Fibroblast of skin of right biceps (primary cell): ENCODE measurements around the gene RCOR2.
"Not testable (repeated sequence)": the region's sequence is repeated elsewhere in the genome, so short reads cannot be mapped to it uniquely, and the experiment has no call there.

Experiments used
- DNase-seq: peaks from one replicate; pipeline ENCODE4 v3.0.0-alpha.2; 2013

Gene RCOR2

DNA sequence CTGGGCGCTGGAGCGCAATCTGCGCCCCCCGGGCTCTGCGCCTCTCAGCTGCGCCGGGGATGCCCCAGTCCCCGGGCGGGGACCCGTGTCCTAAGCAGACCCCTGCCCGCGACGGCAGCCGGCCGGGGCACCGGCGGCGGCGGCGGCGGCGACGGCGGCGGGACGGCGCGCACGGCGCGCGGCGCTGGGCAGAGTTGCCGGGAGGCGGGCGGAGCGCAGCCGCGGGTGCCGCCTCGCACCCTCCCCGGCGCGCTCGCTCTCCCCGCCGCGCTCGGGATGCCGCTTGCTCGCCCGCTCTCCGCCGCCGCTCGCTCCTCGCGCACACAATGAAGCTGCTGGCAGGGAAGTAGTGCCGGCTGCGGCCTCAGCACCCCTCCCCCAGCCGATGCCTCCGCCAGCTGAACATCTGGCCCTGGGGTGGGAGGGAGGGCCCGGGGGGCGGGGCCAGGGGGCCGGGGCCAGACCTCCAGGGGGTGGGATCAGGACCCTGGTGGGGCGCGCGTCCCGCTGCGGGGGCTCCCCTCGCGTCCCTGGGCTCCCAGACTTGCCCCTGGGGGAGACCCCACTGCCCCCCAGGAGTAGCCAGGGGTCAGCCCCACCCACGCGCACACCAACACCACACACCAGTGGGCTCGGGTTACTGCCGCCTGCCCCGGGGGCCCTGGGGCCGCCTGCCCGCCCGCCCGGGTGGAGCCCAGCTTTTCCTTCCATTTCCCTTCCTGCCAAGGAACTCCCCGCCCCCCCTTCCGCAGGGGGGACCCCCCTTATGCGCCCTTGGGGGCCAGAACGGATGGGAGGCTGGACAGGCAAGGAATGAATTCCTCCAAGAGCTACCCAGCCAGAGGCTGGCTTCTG is at the start of gene RCOR2:
Gene RCOR2, minus strand, starts transcription at position 328 of the 855 bp plus-strand sequence. CDS start 708 bp downstream, outside the sequence.
- DNase-seq, result peak; percentile 88

DNA sequence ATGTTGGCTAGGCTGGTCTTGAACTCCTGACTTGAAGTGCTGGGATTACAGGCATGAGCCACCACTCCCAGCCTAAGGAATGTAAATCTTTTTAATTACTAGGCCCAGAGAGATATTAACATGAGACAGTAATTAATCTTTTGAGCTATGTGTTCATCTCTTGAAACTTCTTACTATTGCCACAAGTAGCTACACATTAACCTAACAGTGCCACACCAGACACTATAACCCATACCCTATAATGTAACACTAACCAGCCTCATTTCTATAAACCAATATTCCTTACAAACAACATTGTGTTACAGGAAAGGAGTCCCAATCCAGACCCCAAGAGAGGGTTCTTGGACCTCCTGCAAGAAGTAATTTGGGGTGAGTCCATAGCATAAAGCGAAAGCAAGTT is 49.5 kb upstream of the RCOR2 start:
- no peak for DNase-seq

DNA sequence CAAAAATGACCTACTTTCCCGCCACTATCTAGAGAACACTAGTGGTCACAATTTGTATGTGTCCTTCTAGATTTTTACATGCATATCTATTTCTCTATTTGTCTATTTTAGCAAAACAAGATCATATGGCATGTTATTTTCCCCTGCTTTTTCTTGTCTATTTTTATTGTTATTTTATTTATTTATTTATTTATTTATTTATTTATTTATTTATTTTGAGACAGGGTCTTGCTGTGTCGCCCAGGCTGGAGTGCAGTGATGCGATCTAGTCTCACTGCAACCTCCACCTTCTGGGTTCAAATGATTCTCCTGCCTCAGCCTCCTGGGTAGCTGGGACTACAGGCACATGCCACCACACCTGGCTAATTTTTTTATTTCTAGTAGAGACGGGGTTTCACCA is 46.9 kb upstream of the RCOR2 start:
- not testable (repeated sequence) for DNase-seq

DNA sequence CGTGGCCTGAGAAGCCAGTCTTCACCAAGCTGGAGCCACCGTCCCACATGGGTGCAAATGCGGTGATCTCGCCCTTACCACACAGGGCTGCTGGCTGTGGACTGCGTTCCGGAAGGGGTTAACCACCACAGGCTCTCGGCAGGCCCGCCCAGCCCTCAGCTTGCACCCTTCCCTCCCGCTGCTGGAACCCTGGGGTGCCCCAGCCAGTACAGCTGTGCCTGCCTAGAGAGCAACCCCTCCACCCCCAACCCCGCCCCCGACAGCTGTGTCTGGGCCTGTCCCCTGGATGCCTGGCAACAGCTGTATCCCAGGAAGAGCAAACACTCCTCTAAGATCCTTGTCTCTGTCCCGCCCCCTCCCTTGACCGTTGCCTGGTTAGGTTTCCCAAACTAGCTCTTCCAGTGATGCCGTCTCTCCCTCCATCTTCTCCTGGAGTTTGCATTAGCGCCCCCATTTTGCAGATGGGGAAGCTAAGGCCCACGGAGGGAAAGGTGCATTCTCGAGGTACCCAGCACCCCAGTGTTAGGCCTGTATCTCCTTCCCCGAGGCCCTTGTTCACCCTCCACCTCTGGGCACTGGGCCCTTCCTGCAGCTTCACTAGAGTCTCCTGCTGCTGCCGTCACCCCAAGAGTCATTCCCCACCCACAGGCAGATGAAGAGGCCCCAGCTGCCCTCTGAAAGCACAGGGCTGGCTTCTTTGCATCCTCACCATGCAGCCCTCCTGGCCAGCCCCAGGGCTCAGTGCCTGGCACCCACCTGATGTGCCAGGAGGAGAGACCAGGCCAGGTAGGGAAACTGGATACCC is 44.8 kb upstream of the RCOR2 start:
- peak; percentile 25 for DNase-seq

DNA sequence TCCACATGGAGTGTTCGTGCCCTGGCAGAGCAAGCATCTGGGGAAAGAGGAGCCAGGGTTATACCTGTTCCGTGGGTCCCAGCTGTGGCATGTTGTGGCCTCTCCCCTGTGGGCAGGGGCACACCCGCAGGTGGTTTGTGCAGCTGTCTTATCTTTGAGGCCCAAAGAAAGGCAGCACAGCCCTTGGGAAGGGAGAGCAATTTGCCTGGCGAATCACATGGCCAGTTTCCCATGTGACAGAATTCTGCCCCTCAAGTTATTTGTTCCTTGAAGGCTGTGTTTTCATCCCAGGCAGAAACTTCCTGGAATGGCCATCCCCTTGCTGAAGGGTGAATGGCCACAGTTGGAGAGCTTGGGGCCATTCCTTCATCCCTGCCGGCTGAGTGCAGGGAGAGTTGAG is 41.0 kb upstream of the RCOR2 start:
- no peak for DNase-seq

DNA sequence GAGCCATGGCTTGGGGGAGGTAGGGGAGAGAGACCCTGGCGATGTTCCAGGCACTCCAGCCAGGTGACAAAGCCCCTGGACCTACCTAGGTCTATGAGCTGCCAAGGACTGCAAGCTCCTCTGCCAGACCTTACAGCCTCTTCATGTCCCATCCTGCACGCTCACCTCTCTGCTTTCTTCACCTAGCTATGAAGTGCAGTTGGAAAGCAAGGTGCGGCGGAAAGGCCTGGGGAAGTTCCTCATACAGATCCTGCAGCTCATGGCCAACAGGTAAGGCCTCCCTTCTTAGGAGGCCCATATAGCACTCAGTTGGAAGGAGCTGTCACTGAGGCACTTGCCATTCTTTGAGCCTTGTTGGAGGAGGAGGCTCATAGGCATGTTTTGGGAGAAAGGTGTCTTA is 35.6 kb upstream of the RCOR2 start:
- no peak for DNase-seq

DNA sequence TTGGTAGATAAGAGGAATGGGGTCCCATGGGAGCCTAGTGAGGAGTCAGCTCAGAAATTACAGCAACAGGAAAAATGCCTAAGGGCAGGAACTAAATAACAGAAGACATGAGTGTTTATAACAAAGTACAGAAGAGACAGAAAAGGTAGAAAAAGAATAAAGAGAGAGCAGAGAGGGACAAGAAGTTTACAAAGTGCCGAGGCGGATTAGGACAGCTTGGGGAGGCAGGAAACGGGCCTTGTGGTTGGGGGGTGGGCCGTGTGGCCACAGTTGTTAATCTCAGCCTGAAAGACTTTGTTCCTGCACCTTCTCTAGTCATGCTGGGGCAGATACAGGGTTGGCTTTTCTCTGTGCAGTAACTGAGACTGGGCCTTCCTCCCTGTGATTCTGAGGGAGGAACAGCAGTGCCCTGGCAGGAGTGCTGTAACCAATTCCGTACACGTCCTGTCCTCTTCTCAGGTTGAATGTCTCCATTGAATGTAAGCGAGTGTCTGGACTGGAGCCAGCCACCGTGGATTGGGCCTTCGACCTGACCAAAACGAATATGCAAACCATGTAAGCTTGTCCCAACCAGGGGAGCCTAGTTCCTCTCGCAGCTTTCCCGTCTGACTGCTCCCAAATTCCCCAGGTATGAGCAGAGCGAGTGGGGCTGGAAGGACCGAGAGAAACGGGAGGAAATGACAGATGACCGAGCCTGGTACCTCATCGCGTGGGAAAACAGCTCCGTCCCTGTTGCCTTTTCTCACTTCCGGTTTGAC is 35.0 kb upstream of the RCOR2 start:
- DNase-seq, result no peak

DNA sequence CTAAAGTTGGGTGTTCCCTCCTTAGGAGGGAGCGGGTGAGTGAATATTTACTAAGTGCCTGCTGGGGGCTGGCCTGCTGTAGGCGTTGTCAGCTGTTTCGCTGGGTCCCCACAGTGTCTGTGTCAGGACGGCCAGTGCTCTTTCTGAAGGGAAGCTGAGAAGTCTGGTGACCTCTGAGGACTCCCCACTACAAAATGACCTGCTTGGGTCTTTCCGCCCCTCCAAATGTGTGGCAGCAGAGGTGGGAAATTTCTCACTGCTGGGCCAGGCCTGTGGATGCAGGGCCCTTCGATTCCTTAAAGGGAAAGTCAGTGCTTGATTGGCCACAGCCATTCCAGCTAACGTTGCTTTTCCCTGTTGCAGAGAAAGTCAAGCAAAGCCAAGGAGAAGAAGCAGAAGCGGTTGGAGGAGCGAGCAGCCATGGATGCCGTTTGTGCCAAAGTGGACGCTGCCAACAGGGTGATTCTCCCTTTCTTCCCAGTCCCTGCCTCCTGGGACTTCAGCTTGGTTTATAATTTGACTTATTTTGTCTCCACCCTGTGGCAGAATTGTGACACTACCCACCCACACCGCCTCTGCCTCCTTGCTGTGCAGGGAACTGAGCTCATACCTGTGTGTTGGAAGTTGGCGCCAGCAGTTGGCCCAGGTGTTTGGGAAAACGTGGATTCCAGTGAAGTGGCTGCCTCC is 28.7 kb upstream of the RCOR2 start:
- peak; percentile 74 for DNase-seq

DNA sequence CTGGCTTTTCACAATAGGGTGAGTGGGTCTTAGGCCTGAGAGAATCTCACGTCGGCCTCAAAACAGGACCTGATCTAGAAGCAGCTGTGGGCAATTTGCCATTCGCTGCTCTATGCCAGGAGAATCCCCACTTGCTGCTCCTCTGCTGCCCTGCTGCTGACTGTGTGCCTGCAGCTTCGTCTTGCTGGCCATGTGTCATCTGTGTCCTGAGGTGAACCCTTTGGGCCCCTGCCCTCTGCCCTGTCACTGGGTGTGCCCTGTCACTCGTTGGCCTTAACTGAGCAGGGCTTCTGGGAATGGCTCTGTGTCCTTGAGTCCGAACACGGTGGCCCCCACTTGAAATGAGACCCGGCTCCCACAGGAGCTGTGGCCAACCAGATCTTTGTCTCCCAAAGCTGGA is 28.0 kb upstream of the RCOR2 start:
- no peak for DNase-seq

DNA sequence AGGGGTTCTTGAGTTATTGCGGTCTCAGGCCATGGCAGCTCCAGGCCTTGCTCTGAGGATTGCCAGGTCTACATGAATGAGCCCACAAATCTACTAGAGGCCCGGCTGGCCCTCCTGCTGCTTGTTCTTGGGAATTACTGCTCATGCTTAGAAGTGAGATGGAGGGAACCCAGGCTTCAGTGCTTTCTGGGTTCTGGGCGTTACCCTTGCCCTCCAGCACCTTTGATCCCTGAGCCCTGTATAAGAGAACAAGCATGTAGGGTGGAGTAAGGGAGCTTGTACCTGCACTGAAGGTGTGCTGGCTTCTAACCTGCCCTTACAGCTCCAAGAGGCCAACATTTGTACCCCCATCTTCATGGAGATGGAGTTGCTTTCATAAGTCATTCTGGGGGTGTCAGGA is 25.8 kb upstream of the RCOR2 start:
- no peak for DNase-seq

DNA sequence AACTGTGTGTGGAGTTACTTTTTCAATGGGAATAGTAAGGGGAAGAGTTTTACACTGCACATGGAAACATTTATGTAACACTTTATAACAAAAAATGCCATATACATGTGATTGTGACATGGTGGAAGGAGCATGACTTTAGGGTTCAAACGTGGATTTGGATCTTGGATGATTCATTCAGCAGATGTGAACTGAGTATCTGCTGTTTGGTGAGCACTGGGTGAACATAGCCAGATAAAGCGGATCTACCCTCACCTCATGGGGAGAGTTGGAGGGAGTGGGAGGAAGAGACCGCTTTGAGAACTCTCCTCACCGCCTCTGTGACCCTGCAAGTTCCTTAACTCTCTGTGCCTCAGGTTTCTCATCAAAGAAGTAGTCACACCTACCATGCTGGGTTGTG is 24.9 kb upstream of the RCOR2 start:
- no peak for DNase-seq

DNA sequence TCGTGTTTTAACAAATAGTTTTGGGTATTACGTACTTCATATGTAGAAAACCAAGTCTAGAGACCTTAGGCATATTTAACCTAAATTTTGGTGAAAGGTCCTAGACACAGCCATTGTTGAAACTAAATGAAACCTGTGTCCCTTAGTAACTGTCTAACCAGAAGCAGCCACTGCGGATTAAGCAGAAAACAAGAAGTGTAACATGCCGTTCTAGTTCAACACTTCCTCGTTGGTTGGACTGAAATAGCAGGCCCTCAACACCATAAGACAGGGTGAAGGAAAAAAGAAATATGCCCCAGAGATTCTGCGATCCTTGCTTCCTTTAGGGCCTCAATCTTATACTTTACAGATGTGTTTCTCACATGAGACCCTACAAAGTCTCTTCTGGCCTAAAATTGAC is 23.8 kb upstream of the RCOR2 start:
- no peak for DNase-seq

DNA sequence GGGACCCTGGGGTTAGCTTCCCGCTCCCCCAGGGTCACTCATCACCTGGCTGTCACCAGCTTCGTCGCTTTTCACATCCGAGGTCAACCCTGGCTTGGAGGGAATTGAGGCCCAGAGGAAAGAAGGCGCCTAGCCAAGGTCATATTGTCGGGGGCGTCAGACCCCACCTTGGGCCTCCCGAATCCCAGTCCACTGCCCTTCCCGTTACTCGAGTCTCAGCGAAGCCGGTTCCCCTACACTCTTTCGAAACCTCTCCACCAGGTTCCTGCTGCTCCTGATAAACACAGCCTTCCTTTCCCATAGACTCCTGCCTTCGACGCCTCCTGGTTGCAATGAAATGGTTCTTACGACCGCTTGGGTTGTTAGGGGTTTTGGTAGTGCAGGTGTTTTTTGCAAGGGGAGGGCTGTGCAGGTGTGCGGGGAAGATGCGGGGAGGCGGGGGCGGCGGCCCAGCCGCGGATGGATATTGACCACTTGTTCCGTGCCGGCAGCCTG is 22.5 kb upstream of the RCOR2 start:
- DNase-seq, result no peak

DNA sequence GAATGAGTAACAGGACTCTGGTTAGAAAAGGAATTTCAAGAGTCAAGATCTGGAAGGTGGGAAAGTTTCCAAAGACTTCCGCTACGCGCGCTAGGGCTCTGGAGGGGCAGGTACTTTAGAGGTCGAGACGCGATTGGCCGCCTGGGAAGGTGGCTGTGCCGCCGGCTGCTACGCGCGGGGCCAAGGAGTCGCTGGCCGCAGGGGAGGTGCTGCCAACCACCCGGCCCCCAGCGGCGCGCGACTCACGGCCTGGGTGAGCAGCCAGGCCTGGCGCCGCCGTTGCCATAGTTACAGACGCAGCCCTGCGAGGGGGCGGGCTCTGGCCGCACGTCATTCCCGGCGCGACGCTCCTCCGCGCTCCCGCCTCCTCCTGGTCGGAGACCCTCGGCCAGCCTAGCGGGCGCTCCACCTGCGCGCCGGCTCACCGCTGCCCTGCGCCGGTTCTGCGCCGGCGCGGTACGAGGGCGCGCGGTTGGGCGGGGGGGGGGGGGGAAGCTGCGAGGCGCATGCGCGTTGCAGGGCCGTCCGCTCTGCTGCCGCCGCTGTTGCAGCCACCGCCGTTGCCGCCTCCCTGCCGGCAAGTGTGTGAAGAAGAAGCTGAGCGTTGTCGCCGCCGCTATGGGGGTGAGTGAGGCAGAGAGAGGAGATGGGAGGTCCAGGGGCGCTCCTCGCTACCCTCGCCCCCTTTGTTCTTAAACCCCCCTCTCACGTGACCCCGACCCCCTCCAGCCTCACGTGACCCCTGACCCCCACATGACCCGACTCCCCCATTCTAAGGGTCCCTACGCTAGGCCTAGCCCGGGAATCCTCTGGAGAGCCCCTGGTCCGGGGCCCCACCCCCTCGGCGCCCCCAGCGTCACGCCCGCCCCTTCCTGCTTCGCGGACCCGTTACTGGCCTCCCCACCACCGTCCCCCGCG is 21.8 kb upstream of the RCOR2 start, which contains the start of gene NAA40:
Gene NAA40, plus strand, starts transcription at position 524 of the 918 bp plus-strand sequence. Its CDS starts 95 bp downstream, at position 619.
- peak; percentile 96 for DNase-seq

DNA sequence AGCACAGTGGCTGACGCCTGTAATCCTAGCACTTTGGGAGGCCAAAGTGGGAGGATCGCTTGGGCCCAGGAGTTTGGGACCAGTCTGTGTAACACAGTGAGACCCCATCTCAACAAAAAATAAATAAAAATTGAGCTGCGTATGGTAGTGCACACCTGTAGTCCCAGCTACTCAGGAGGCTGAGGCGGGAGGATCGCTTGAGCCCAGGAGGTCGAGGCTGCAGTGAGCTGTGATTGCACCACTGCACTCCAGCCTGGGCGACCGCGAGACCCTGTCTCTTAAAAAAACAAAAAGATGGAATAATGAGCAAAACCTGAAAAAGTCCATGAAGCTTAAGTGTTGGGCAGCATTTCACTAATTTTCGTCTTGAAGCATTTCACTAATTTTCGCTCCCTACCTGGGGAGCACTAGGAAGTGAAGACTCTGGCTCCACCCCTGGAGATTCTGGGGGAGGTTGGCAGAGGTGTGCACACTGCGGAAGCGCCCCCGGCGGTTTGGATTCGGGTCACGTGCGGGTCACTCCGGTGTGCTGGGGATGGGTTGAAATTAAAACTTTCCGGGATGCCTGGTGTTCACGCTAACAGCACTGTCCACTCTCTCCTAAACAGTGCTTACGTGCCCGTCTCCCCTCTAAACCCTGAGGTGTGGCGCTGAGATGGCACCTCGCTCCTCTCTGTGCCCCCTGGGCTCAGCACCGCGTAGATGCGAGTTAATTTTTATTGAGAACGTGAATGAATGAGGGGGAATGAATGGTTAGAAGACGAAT is 20.9 kb upstream of the RCOR2 start:
- no peak for DNase-seq

DNA sequence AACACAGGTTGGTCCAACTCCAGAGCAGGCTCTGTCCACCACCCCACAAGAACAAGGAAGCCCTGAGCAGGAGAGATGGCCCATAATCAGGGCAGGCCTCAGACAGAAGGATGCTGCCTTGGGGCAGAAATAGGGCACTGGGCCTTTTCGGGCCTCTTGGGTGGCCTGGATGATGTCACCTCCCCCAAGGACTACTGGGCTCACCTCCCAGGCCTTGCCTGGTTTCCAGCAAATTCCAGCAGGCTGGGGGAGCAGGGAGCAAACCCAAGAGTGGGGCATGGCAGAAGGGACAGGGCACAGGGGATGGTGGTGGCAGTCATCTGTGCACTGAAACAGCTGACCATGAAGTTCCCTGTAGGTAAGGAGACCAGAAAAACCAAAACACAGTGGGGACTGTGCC is 16.5 kb upstream of the RCOR2 start:
- no peak for DNase-seq

DNA sequence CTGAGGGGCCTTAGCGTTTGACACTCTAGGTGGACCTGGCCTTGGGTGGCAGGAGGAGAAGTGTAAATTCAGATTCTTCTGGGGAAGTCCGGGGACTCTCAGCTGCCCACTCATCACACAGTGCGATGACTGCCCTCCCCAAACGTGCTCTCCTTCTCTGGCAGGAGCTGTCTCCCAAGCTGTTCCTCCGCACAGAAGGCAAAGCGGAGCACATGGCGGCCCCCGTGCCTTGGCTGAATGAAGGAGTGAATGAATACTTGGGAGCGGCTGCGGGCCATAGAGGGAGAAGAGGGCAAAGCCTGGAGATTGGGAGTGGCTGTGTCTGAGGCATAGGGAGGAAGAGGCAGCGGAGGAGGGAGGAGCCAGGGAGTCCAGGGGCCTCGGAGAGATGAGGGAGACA is 14.9 kb upstream of the RCOR2 start:
- DNase-seq, result no peak

DNA sequence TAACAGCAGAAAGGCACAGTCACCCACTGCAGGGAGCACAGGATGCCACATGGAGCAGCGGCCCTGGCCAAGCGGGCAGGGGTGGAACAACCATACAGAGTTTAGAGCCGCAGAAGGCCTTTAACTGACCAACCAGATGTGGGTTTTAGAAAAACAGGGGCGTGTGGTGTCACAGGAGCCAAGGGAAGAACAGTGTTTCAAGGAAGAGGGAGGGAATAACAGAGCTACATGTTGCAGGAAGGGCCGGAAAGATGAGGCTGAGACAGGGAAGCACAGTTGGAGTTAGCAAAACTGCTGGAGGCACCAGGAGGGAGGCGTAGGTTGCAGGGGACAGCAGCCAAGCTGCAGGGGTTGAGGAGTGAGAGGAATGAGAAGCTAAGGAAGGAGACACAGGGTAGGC is 14.1 kb upstream of the RCOR2 start:
- no peak for DNase-seq

DNA sequence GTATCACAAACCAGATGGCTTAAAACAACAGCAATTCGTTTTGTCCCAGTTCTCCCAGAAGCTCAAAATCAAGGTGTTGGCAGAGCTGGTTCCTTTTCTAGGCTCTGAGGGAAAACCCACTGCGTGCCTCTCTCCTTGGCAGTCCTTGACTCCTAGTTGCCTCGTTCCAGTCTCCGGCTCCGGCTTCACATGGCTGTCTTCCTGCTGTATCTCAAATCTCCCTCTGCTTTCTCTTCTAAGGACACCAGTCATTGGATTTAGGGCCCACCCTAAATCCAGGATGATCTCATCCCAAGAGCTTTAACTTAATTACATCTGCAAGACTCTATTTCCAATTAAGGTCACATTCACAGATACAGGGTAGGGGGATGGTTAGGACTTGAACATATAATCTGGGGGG is 12.7 kb upstream of the RCOR2 start:
- no peak for DNase-seq

DNA sequence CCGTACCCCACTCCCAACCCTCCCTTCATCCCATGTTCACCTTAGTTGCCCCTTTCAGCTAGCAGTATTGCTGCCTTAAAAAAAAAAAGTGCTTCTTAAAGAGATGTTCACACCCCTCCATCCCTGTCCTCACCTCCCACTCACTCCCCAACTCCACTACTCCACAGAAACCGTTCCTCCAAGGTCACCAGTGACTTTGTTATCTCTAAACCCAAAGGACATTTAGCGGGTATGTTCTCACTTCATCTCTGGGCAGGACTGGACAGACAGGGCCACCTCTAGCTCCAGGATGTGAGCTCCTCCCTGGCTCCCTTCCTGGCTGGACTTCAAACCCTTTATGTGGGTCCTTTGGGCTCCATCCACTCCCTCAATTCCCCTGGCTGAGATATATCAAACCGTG is 6.4 kb upstream of the RCOR2 start:
- no peak for DNase-seq
